ENCODE data around the gene CBX2.

DNA sequence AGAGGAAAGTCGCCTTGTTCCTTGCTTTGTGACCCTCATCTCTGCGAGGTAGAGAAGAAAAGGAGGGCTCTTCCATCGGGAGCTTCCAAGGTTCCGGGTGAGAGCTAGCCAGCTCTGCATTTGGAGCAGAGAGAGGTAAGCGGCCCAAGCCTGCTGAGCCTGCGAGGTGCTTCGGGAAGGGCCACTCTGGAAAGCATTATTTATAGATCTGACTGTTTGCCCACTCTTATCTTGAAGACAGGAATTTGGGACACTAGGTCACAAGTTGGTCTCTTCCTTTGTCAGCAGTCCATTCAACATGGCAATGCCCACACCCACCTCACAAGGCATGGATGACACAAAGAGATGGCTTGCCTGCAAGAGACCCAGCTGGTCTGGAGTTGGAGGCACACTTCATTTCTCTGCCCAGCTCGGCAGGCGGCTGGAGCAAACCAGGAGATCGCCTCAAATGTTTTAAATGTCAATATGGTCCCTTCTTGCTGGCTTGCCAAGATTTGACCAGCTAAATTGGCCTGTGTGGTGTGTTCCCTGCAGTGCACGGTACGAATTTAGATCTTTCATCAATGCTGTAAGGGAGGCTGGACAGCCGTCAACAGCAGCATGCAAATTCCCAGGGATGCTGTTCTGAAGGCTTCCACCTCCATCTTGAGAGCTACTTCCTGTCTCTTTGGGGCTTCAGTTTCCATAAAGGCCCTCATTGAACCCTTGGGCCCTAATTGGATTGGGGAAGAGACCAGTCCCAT, 41.8 kb downstream of the CBX2 start:
- TF ChIP-seq EZH2 (IDR thresholded peaks at IDR 0.05; ENCODE audit: insufficient read depth, poor library complexity, severe bottlenecking) (no peak), EZH2phosphoT487 (IDR thresholded peaks at IDR 0.05; ENCODE audit: insufficient read depth, low read depth) (no peak)

All from GM23248 (cell line).